ENCODE measurements around the gene OR1F1.

GRCh38 chr16:3157229-3158025 is 30.6 kb upstream of the OR1F1 start:
- TF ChIP-seq CTCF (IDR thresholded peaks at IDR 0.05; ENCODE audit: control extremely low read depth in 1 of 3, insufficient read depth in 1 of 3, low read depth in 1 of 3, low read length in 3 of 3) (no peak), NRF1 (IDR thresholded peaks at IDR 0.05; ENCODE audit: low read depth, low read length) (no peak; the same call in 1 of the 2 replicates), CBX5 (IDR thresholded peaks at IDR 0.05; ENCODE audit: low read depth, low read length) (no peak), YY1 (IDR thresholded peaks at IDR 0.05; ENCODE audit: low read depth, low read length) (no peak; the same call in 1 of the 2 replicates), EZH2 (IDR thresholded peaks at IDR 0.05; ENCODE audit: low read depth, low read length, severe bottlenecking) (no peak), POLR2A (IDR thresholded peaks at IDR 0.05; ENCODE audit: control extremely low read depth in 1 of 2, low read depth in 2 of 2, low read length in 2 of 2) (no peak)
